HG03565 (cell line): ENCODE results near the gene ZNF23.

Experiments used
- ATAC-seq: cut with Tn5 transposase; IDR thresholded peaks from one replicate; pipeline ENCODE4 v1.9.1; 2021; ENCODE audit warnings: mild to moderate bottlenecking, moderate library complexity; ENCODE audit not compliant: unreplicated experiment

ZNF23 gene

GRCh38 chr16:71472051-71472450 is 10.0 kb upstream of the ZNF23 start:
- ATAC-seq: no peak

GRCh38 chr16:71467810-71468209 is 5.8 kb upstream of the ZNF23 start:
- no peak for ATAC-seq

- ATAC-seq: no peak
Measured at GRCh38 chr16:71464231-71464630, 2.2 kb upstream of the ZNF23 start.

GRCh38 chr16:71460941-71461340 is 1.1 kb downstream of the ZNF23 start:
- no peak for ATAC-seq

GRCh38 chr16:71460236-71460635 is 1.8 kb downstream of the ZNF23 start:
- no peak for ATAC-seq

- no peak for ATAC-seq
Measured at GRCh38 chr16:71459510-71459909, 2.5 kb downstream of the ZNF23 start.

- no peak for ATAC-seq
Measured at GRCh38 chr16:71456801-71457200, 5.2 kb downstream of the ZNF23 start.

GRCh38 chr16:71453036-71453435 is 9.0 kb downstream of the ZNF23 start:
- no peak for ATAC-seq

GRCh38 chr16:71449020-71449419 is 13.0 kb downstream of the ZNF23 start:
- ATAC-seq: no peak

- no peak for ATAC-seq
Measured at GRCh38 chr16:71448274-71448866, 13.7 kb downstream of the ZNF23 start.

GRCh38 chr16:71443714-71444113 is 18.3 kb downstream of the ZNF23 start:
- no peak for ATAC-seq

- no peak for ATAC-seq
Measured at GRCh38 chr16:71442051-71442440, 20.0 kb downstream of the ZNF23 start, which contains the start of gene TLE7. Gene TLE7 (minus strand): TSS chr16:71442054. CDS start chr16:71433324, 8,730 bp downstream.

- no peak for ATAC-seq
Measured at GRCh38 chr16:71441348-71442050, 20.5 kb downstream of the ZNF23 start.

- ATAC-seq: no peak
Measured at GRCh38 chr16:71440669-71441347, 21.2 kb downstream of the ZNF23 start.

GRCh38 chr16:71439523-71439922 is 22.5 kb downstream of the ZNF23 start:
- ATAC-seq: no peak

- ATAC-seq: no peak
Measured at GRCh38 chr16:71436473-71436872, 25.6 kb downstream of the ZNF23 start.

GRCh38 chr16:71432906-71433305 is 29.1 kb downstream of the ZNF23 start:
- ATAC-seq: no peak

GRCh38 chr16:71431991-71432390 is 30.1 kb downstream of the ZNF23 start:
- no peak for ATAC-seq

GRCh38 chr16:71431176-71431575 is 30.9 kb downstream of the ZNF23 start:
- ATAC-seq: no peak

GRCh38 chr16:71430744-71431143 is 31.3 kb downstream of the ZNF23 start:
- ATAC-seq: no peak

GRCh38 chr16:71429581-71429980 is 32.5 kb downstream of the ZNF23 start:
- ATAC-seq: no peak

GRCh38 chr16:71428883-71429282 is 33.2 kb downstream of the ZNF23 start:
- no peak for ATAC-seq
